ENCODE measurements around the gene AMPD1.

GRCh38 chr1:114702737-114703136 lies 7.4 kb upstream of the AMPD1 start:
- no peak for TF ChIP-seq CTCF (IDR thresholded peaks at IDR 0.05)
- TF ChIP-seq POLR2A (IDR thresholded peaks at IDR 0.05), result no peak

All from transverse colon (tissue), 3 donors.